ENCODE results near the gene AAGAB.

- TF ChIP-seq EZH2 (IDR thresholded peaks at IDR 0.05; ENCODE audit: borderline replicate concordance, insufficient read depth, low read length, poor library complexity, severe bottlenecking), result no peak
- no peak for TF ChIP-seq POLR2AphosphoS5 (IDR thresholded peaks at IDR 0.05)
- TF ChIP-seq CTCF (IDR thresholded peaks at IDR 0.05; ENCODE audit: poor library complexity, severe bottlenecking), result no peak
- no peak for TF ChIP-seq EP300 (conservative IDR thresholded peaks at IDR 0.05; ENCODE audit: poor library complexity, severe bottlenecking)
- no peak for TF ChIP-seq TAF1 (IDR thresholded peaks at IDR 0.05; ENCODE audit: low read depth)
- no peak for TF ChIP-seq SMC3 (conservative IDR thresholded peaks at IDR 0.05; ENCODE audit: poor library complexity)
- no peak for TF ChIP-seq REST (IDR thresholded peaks at IDR 0.05; ENCODE audit: borderline replicate concordance)
- no peak for TF ChIP-seq RAD21 (conservative IDR thresholded peaks at IDR 0.05)
- no peak for TF ChIP-seq MXI1 (conservative IDR thresholded peaks at IDR 0.05; ENCODE audit: poor library complexity, severe bottlenecking)
Observed at GRCh38 chr15:67167091-67167490, 87.4 kb downstream of the AAGAB start.

Measured in neural cell (in vitro differentiated cells).